WERI-Rb-1 (cell line): ENCODE results near the gene ITCH.
"Not testable (repeated sequence)": the region's sequence is repeated elsewhere in the genome, so short reads cannot be mapped to it uniquely, and the experiment has no call there.

Experiments
- DNase-seq: peaks from one replicate; pipeline ENCODE4 v3.0.0-alpha.2; 2020
- H3K27ac ChIP-seq: fragments of 250-450 bp; sonication (Bioruptor Pico); 2 replicates; pipeline ENCODE4 v1.5.1; 2020; ENCODE audit warnings: mild to moderate bottlenecking, moderate library complexity
- H3K27me3 ChIP-seq: fragments of 250-450 bp; sonication (Bioruptor Pico); 2 replicates; pipeline ENCODE4 v1.5.1; 2021; ENCODE audit warnings: mild to moderate bottlenecking, low read depth, moderate library complexity; ENCODE audit not compliant: insufficient read depth, severe bottlenecking
- H3K36me3 ChIP-seq: fragments of 250-450 bp; sonication (Bioruptor Pico); 2 replicates; pipeline ENCODE4 v1.5.1; 2020; ENCODE audit warnings: mild to moderate bottlenecking, moderate library complexity
- H3K4me3 ChIP-seq: 2 replicates; pipeline ENCODE4 v1.5.1; 2011; ENCODE audit warnings: low read depth, mild to moderate bottlenecking, control low read depth, low read length
- H3K9me3 ChIP-seq: fragments of 250-450 bp; sonication (Bioruptor Pico); 2 replicates; pipeline ENCODE4 v1.5.1; 2021; ENCODE audit warnings: mild to moderate bottlenecking, moderate library complexity; ENCODE audit not compliant: severe bottlenecking
- CTCF ChIP-seq: IDR thresholded peaks from 2 replicates; pipeline ENCODE4 v1.5.1; 2011; ENCODE audit warnings: low read depth, mild to moderate bottlenecking, control low read depth, inconsistent platforms, low read length

The ITCH gene

GRCh38 chr20:34355427-34355826 lies 7.6 kb upstream of the ITCH start:
- TF ChIP-seq CTCF = no peak
- Histone ChIP-seq H3K27ac (no peak overlapping the region), H3K4me3 (no peak overlapping the region), H3K9me3 (no peaks in the 10 kb centered on the region), H3K27me3 (no peaks in the 10 kb centered on the region), H3K36me3 (no peaks in the 10 kb centered on the region)
- no peak for DNase-seq

- H3K27ac ChIP-seq, H3K4me3 ChIP-seq, H3K27me3 ChIP-seq, H3K36me3 ChIP-seq, H3K9me3 ChIP-seq, DNase-seq: not testable (repeated sequence)
Observed at GRCh38 chr20:34359729-34360128, 3.3 kb upstream of the ITCH start.

- Histone ChIP-seq H3K4me3 (peak overlapping the region; percentile 90), H3K27me3 (no peaks in the 10 kb centered on the region), H3K36me3 (peaks cover 9% of the 10 kb centered on the region), H3K27ac (no peak overlapping the region), H3K9me3 (no peaks in the 10 kb centered on the region)
- no peak for TF ChIP-seq CTCF
- DNase-seq = no peak
Observed at GRCh38 chr20:34362502-34363061, 491 bp upstream of the ITCH start.

GRCh38 chr20:34363465-34364222 lies 571 bp downstream of the ITCH start:
- H3K27ac ChIP-seq = peak overlapping the region; percentile 89
- H3K9me3 ChIP-seq = no peaks in the 10 kb centered on the region
- DNase-seq = peak; percentile 11
- TF ChIP-seq CTCF = no peak
- H3K4me3 ChIP-seq = peak overlapping the region; percentile 90
- no peaks in the 10 kb centered on the region for H3K27me3 ChIP-seq
- H3K36me3 ChIP-seq = peaks cover 12% of the 10 kb centered on the region

GRCh38 chr20:34364223-34364506 lies 1.1 kb downstream of the ITCH start:
- Histone ChIP-seq H3K36me3 (peaks cover 17% of the 10 kb centered on the region), H3K27me3 (no peaks in the 10 kb centered on the region), H3K9me3 (no peaks in the 10 kb centered on the region), H3K27ac (peak overlapping the region; percentile 89), H3K4me3 (peak overlapping the region; percentile 90)
- TF ChIP-seq CTCF = no peak
- no peak for DNase-seq

- no peak overlapping the region for H3K4me3 ChIP-seq
- no peak for DNase-seq
- no peak for TF ChIP-seq CTCF
- peaks cover 33% of the 10 kb centered on the region for H3K36me3 ChIP-seq
- no peaks in the 10 kb centered on the region for H3K27me3 ChIP-seq
- no peaks in the 10 kb centered on the region for H3K9me3 ChIP-seq
- no peak overlapping the region for H3K27ac ChIP-seq
Observed at GRCh38 chr20:34365765-34366213, 2.7 kb downstream of the ITCH start.
